K562 (cell line): Measurements from ENCODE around the gene PACSIN3. TPM values are rescaled to one million over a fixed set of nuclear protein-coding genes. Genes with fewer than 3 reads are reported as not detected.

Experiments
- ATAC-seq: fragments of 200-7000 bp; cut with Tn5 transposase; 3 replicates; pipeline ENCODE4 v1.9.1; 2020; ENCODE audit warnings: moderate library complexity
- BruUV-seq: library from RNA; stranded (reverse); fragments of 400-500 nt; replicated peaks from 2 replicates; lab custom pipeline; 2021; lab: Mats Ljungman, UMichigan
- CTCF ChIA-PET: fragments of 300-600 bp; formaldehyde crosslinking; extraction: SDS; loops from one replicate; lab custom pipeline; 2021; ENCODE audit warnings: low intra/inter-chr PET ratio; lab: Yijun Ruan, JAX
- POLR2A ChIA-PET: fragments of 300-600, 350-650 bp; sonication (Branson Sonifier 250); formaldehyde crosslinking; extraction: SDS; loops from one replicate; lab custom pipeline; 2021; ENCODE audit warnings: antibody characterized with exemption, inconsistent platforms; lab: Yijun Ruan, JAX
- DNase-seq, 4 experiments: peaks; one replicate each; pipeline versions ENCODE4 v3.0.0 to v3.0.0-alpha.2; 2011 to 2018; ENCODE audit warnings: low spot score in 3 of 4, mixed read lengths in 3 of 4; ENCODE audit errors: extremely low read depth in 1 of 4
- FAIRE-seq: peaks from 2 replicates; lab custom pipeline; 2011; peaks lifted over from hg19 to GRCh38; lab: Jason Lieb, UNC
- H2AFZ ChIP-seq: 2 replicates; pipeline ENCODE4 v1.6.0; 2011; ENCODE audit warnings: low read depth, low read length, control low read depth, inconsistent platforms
- H3K27ac ChIP-seq: fragments of 200-600 bp; 3 replicates; pipeline ENCODE4 v1.8.0; 2011; ENCODE audit warnings: low read depth, mild to moderate bottlenecking, control low read depth, inconsistent platforms, low read length, moderate library complexity, mixed read lengths; ENCODE audit errors: extremely low read depth
- H3K27me3 ChIP-seq, 2 experiments: fragments of 300-600 bp in 1 of 2; 2 replicates in 1 of 2; 3 replicates in 1 of 2; pipeline versions ENCODE4 v1.6.0 to v1.8.0; 2011; ENCODE audit warnings: inconsistent platforms in 2 of 2, low read length in 2 of 2, mild to moderate bottlenecking in 1 of 2, mixed read lengths in 1 of 2, moderate library complexity in 1 of 2; ENCODE audit not compliant: control insufficient read depth in 2 of 2, insufficient read depth in 2 of 2
- H3K36me3 ChIP-seq: fragments of 300-600 bp; 3 replicates; pipeline ENCODE4 v1.8.0; 2011; ENCODE audit warnings: mild to moderate bottlenecking, low read length, inconsistent platforms; ENCODE audit not compliant: control insufficient read depth, insufficient read depth
- H3K4me1 ChIP-seq, 2 experiments: fragments of 200-600 bp in 1 of 2; replicated peaks in 1 of 2; 2 replicates in 1 of 2; 3 replicates in 1 of 2; pipeline versions ENCODE4 v1.5.1 to v1.8.0; 2011; ENCODE audit warnings: inconsistent platforms in 2 of 2, low read length in 2 of 2, mild to moderate bottlenecking in 1 of 2, mixed read lengths in 1 of 2, moderate library complexity in 1 of 2; ENCODE audit not compliant: control insufficient read depth in 2 of 2, insufficient read depth in 2 of 2
- H3K4me2 ChIP-seq: 2 replicates; pipeline ENCODE4 v1.6.1; 2011; ENCODE audit warnings: low read length, control low read depth, inconsistent platforms, mixed read lengths; ENCODE audit not compliant: insufficient read depth
- H3K4me3 ChIP-seq: fragments of 200-600 bp; sonication (generic), shearing (Covaris generic); 2 replicates; pipeline ENCODE4 v1.5.1; 2016; ENCODE audit warnings: control low read depth, inconsistent platforms
- H3K79me2 ChIP-seq: fragments of 200-600 bp; 3 replicates; pipeline ENCODE4 v1.8.0; 2011; ENCODE audit warnings: low read length, inconsistent platforms; ENCODE audit not compliant: control insufficient read depth, insufficient read depth
- H3K9ac ChIP-seq, 2 experiments: 2 replicates each; pipeline versions ENCODE4 v1.6.0 to v1.6.1; 2011; ENCODE audit warnings: low read depth in 2 of 2, low read length in 2 of 2, control low read depth in 1 of 2, inconsistent platforms in 1 of 2, mild to moderate bottlenecking in 1 of 2, mixed read lengths in 1 of 2; ENCODE audit not compliant: insufficient read depth in 1 of 2
- H3K9me1 ChIP-seq: one replicate; pipeline ENCODE4 v1.6.0; 2011; ENCODE audit warnings: inconsistent platforms, mild to moderate bottlenecking, low read length, moderate library complexity; ENCODE audit not compliant: control insufficient read depth, insufficient read depth
- H3K9me3 ChIP-seq: replicated peaks from 2 replicates; pipeline ENCODE4 v1.5.1; 2011; ENCODE audit warnings: low read depth, low read length, inconsistent platforms; ENCODE audit not compliant: control insufficient read depth, insufficient read depth
- H4K20me1 ChIP-seq: replicated peaks from 2 replicates; pipeline ENCODE4 v1.6.1; 2011; ENCODE audit warnings: low read length, inconsistent platforms, mixed read lengths; ENCODE audit not compliant: control insufficient read depth, insufficient read depth
- NCOA4 ChIP-seq: fragments of 450-650 bp; IDR thresholded peaks from 2 replicates; pipeline ENCODE4 v1.6.1; 2018; ENCODE audit warnings: mild to moderate bottlenecking; ENCODE audit not compliant: partially characterized antibody
- NR1H2 ChIP-seq: sonication (generic); formaldehyde crosslinking; IDR thresholded peaks from 2 replicates; pipeline ENCODE4 v1.4.0; 2020; ENCODE audit warnings: mild to moderate bottlenecking, missing genetic modification reagents
- POLR2H ChIP-seq: IDR thresholded peaks from 2 replicates; pipeline ENCODE4 v1.6.1; 2016; ENCODE audit warnings: missing genetic modification characterization, low read depth, mild to moderate bottlenecking, control low read depth, missing compliant biosample characterization, moderate library complexity
- PYGO2 ChIP-seq: fragments of 450-650 bp; IDR thresholded peaks from 2 replicates; pipeline ENCODE4 v1.6.1; 2016; ENCODE audit warnings: mild to moderate bottlenecking, missing genetic modification characterization, moderate library complexity, missing compliant biosample characterization
- RBM39 ChIP-seq: fragments of 200-400 bp; formaldehyde crosslinking; optimal IDR thresholded peaks from 2 replicates; pipeline ENCODE3; 2018; ENCODE audit warnings: low read depth, low read length
- SMAD2 ChIP-seq: fragments of 150-350 bp; IDR thresholded peaks from 2 replicates; pipeline ENCODE4 v1.6.1; 2014; ENCODE audit warnings: low read depth, mild to moderate bottlenecking, low read length
- SP2 ChIP-seq: IDR thresholded peaks from 2 replicates; pipeline ENCODE4 v1.6.1; 2011; ENCODE audit warnings: mild to moderate bottlenecking, low read depth, low read length, moderate library complexity; ENCODE audit not compliant: poor library complexity, severe bottlenecking; ENCODE audit errors: extremely low read depth
- TRIM24 ChIP-seq, 2 experiments: fragments of 450-650 bp; IDR thresholded peaks; 2 replicates each; pipeline ENCODE4 v1.6.1; 2016
- ZKSCAN1 ChIP-seq: fragments of 150-350 bp; IDR thresholded peaks from 2 replicates; pipeline ENCODE4 v1.6.1; 2016; ENCODE audit warnings: low read depth, low read length
- WGBS: fragments of 100-300 bp; shearing (Covaris generic); methylation state at CpG from one replicate; pipeline ENCODE4 v1.1.6; 2016; ENCODE audit warnings: low coverage, mixed read lengths; ENCODE audit not compliant: insufficient coverage; ENCODE audit errors: missing lambda C conversion rate; 5-methylcytosine and 5-hydroxymethylcytosine counted together
- in situ Hi-C: fragments of 300-500 bp; cut with MboI; formaldehyde crosslinking; loops from 4 replicates; pipeline ENCODE4 v1.15.0; 2018; ENCODE audit warnings: inconsistent platforms, mixed read lengths
- intact Hi-C: fragments of 100-400 bp; cut with micrococcal nuclease; formaldehyde crosslinking; loops from 2 replicates; pipeline ENCODE4 v1.14.2; 2022
- polyA plus RNA-seq, 8 experiments: library from polyadenylated mRNA; depleted of rRNA in 4 of 8; stranded (reverse) in 5 of 8; unstranded in 3 of 8; fragments of >200 nt; fragmentation: Nextera tagmentation in 2 of 8; fragmentation: Illumina TruSeq in 1 of 8; extraction: Ambion mirVana in 2 of 8; extraction: Trizol in 1 of 8; gene quantifications; 2 replicates each; pipeline versions ENCODE4 v1.2.1 to v1.2.3, GENCODE V29; 2011 to 2014; ENCODE audit warnings: inconsistent platforms in 1 of 8, missing spikeins in 1 of 8
- total RNA-seq, 7 experiments: library from RNA; depleted of rRNA in 6 of 7; stranded (reverse); fragments of >200 nt in 6 of 7; fragmentation: Illumina TruSeq in 2 of 7; extraction: Trizol in 2 of 7; gene quantifications; 2 replicates each; pipeline versions ENCODE4 v1.2.1 to v1.2.3, GENCODE V29; 2011 to 2021; ENCODE audit warnings: low replicate concordance in 1 of 7
- TF ChIP-seq, protein P1 (sequence below): fragments of 450-650 bp; formaldehyde crosslinking; IDR thresholded peaks from 2 replicates; pipeline ENCODE4 v1.4.0; 2020; ENCODE audit warnings: mild to moderate bottlenecking
- TF ChIP-seq, protein P2 (sequence below): fragments of 450-650 bp; IDR thresholded peaks from 2 replicates; pipeline ENCODE4 v1.6.1; 2017; ENCODE audit warnings: mild to moderate bottlenecking, moderate library complexity
- TF ChIP-seq, protein P3 (sequence below), 2 experiments: fragments of 150-350 bp in 1 of 2; IDR thresholded peaks; 2 replicates each; pipeline ENCODE4 v1.6.1; 2012 to 2016; ENCODE audit warnings: low read depth in 2 of 2, low read length in 2 of 2, mild to moderate bottlenecking in 1 of 2, moderate library complexity in 1 of 2
- TF ChIP-seq, protein P4 (sequence below): sonication (generic); formaldehyde crosslinking; IDR thresholded peaks from 2 replicates; pipeline ENCODE4 v1.8.0; 2022; ENCODE audit warnings: mild to moderate bottlenecking, missing genetic modification reagents, borderline replicate concordance

Gene PACSIN3
- total and polyA plus RNA-seq, 9 of the 15 experiments (the other 6 are each of a cell fraction or from before 2014, with no cell fraction given): 0.13 to 18.1 (median 7.1) TPM

DNA sequence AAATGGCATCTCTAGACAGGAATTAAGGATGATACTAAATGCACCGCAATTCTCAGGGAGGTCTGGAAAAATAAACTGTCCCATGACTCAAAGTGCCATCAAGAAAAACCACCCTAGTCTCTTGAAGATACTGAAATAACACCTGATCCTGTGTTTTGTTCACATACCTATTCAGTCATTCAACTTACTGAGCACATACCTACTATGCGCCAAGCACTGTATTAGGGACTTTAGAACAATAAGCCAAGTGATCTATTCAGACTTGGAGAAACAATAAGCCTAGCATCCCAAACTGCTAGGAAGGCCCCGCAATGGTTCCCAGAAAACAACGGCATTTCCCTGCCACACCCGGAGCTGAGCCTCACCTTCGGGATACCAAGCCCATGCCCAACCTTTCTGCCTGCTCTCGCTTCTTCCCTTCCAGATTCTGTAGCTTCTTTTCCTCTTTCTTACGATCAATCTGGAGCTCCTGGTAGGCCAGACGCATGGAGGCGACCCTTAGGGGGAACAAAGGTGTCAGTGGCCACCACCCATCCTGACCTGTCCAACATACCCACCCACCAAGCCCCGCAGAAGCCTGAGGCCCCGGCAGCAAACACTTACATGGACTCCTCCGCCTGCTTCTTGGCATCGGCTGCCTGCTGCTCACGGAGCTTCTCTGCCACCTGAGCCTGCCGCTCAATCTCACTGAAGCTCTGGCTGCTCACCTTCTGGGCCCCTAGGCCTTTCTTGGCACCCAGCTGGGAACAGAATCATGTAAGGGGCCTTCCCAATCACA is 15.0 kb downstream of the PACSIN3 start:
- intact Hi-C loops: no loop called here
- no peaks in the 10 kb centered on the region for H3K9me3 ChIP-seq
- in situ Hi-C loops: loop anchor here (10.0 kb wide), 1 partner anchor 174 kb away; no protein-coding TSS in a partner anchor
- FAIRE-seq (no peak), DNase-seq (no peak), ATAC-seq (no peak)
- H3K79me2 ChIP-seq: peaks cover 52% of the 10 kb centered on the region
- peaks cover 93% of the 10 kb centered on the region for H3K36me3 ChIP-seq
- H3K4me2 ChIP-seq: no peak overlapping the region
- H2AFZ ChIP-seq: no peak overlapping the region
- no TSS peak for BruUV-seq
- H3K4me3 ChIP-seq: no peak overlapping the region
- peaks cover 6% of the 10 kb centered on the region for H4K20me1 ChIP-seq
- H3K9me1 ChIP-seq: peaks cover 3% of the 10 kb centered on the region
- H3K9ac ChIP-seq: no peak overlapping the region
- H3K27me3 ChIP-seq: no peaks in the 10 kb centered on the region
- ChIA-PET POLR2A (interaction anchor here (0.6 to 3.3 kb wide), 5 partner anchors 8 to 48 kb away, joined by 3 to 29 read pairs (median 4); no protein-coding TSS in a partner anchor), CTCF (no interaction called here)
- WGBS: 93% methylated on average over 16 of the region's 16 CpGs
- H3K27ac ChIP-seq: no peak overlapping the region
- peaks cover 5 to 8% of the 10 kb centered on the region in 2 experiments; a peak in 4 of 5 replicates for H3K4me1 ChIP-seq
- TF ChIP-seq NCOA4 (no peak), SMAD2 (no peak), NR1H2 (CRISPR knock-in tag) (no peak), POLR2H (no peak), SP2 (no peak), ZKSCAN1 (peak; percentile 84), TRIM24 (IDR thresholded peaks at IDR 0.05) (no peak), PYGO2 (no peak), RBM39 (no peak)
- TF ChIP-seq, protein P1, sequence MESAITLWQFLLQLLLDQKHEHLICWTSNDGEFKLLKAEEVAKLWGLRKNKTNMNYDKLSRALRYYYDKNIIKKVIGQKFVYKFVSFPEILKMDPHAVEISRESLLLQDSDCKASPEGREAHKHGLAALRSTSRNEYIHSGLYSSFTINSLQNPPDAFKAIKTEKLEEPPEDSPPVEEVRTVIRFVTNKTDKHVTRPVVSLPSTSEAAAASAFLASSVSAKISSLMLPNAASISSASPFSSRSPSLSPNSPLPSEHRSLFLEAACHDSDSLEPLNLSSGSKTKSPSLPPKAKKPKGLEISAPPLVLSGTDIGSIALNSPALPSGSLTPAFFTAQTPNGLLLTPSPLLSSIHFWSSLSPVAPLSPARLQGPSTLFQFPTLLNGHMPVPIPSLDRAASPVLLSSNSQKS (CRISPR knock-in tag): no peak
- TF ChIP-seq, protein P2, sequence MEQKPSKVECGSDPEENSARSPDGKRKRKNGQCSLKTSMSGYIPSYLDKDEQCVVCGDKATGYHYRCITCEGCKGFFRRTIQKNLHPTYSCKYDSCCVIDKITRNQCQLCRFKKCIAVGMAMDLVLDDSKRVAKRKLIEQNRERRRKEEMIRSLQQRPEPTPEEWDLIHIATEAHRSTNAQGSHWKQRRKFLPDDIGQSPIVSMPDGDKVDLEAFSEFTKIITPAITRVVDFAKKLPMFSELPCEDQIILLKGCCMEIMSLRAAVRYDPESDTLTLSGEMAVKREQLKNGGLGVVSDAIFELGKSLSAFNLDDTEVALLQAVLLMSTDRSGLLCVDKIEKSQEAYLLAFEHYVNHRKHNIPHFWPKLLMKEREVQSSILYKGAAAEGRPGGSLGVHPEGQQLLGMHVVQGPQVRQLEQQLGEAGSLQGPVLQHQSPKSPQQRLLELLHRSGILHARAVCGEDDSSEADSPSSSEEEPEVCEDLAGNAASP: no peak
- TF ChIP-seq, protein P3, sequence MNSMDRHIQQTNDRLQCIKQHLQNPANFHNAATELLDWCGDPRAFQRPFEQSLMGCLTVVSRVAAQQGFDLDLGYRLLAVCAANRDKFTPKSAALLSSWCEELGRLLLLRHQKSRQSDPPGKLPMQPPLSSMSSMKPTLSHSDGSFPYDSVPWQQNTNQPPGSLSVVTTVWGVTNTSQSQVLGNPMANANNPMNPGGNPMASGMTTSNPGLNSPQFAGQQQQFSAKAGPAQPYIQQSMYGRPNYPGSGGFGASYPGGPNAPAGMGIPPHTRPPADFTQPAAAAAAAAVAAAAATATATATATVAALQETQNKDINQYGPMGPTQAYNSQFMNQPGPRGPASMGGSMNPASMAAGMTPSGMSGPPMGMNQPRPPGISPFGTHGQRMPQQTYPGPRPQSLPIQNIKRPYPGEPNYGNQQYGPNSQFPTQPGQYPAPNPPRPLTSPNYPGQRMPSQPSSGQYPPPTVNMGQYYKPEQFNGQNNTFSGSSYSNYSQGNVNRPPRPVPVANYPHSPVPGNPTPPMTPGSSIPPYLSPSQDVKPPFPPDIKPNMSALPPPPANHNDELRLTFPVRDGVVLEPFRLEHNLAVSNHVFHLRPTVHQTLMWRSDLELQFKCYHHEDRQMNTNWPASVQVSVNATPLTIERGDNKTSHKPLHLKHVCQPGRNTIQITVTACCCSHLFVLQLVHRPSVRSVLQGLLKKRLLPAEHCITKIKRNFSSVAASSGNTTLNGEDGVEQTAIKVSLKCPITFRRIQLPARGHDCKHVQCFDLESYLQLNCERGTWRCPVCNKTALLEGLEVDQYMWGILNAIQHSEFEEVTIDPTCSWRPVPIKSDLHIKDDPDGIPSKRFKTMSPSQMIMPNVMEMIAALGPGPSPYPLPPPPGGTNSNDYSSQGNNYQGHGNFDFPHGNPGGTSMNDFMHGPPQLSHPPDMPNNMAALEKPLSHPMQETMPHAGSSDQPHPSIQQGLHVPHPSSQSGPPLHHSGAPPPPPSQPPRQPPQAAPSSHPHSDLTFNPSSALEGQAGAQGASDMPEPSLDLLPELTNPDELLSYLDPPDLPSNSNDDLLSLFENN (IDR thresholded peaks at IDR 0.05; ENCODE audit: low read depth in 2 of 2, low read length in 2 of 2): no peak
- TF ChIP-seq, protein P4, sequence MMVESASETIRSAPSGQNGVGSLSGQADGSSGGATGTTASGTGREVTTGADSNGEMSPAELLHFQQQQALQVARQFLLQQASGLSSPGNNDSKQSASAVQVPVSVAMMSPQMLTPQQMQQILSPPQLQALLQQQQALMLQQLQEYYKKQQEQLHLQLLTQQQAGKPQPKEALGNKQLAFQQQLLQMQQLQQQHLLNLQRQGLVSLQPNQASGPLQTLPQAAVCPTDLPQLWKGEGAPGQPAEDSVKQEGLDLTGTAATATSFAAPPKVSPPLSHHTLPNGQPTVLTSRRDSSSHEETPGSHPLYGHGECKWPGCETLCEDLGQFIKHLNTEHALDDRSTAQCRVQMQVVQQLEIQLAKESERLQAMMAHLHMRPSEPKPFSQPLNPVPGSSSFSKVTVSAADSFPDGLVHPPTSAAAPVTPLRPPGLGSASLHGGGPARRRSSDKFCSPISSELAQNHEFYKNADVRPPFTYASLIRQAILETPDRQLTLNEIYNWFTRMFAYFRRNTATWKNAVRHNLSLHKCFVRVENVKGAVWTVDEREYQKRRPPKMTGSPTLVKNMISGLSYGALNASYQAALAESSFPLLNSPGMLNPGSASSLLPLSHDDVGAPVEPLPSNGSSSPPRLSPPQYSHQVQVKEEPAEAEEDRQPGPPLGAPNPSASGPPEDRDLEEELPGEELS (CRISPR knock-in tag): no peak
